HepG2 (cell line): ENCODE measurements around the gene PHRF1.

Experiments used
- NR1H2 ChIP-seq: sonication (generic); formaldehyde crosslinking; IDR thresholded peaks from 2 replicates; pipeline ENCODE4 v1.8.1; 2022; ENCODE audit warnings: low read depth, missing genetic modification reagents, borderline replicate concordance
- POLR2A ChIP-seq, 2 experiments: IDR thresholded peaks; 2 replicates each; pipeline ENCODE4 v1.6.1; 2011; ENCODE audit warnings: low read depth in 2 of 2, low read length in 2 of 2, mild to moderate bottlenecking in 1 of 2, moderate library complexity in 1 of 2; ENCODE audit not compliant: insufficient read depth in 1 of 2
- RAD21 ChIP-seq: fragments of 450-650 bp; formaldehyde crosslinking; IDR thresholded peaks from 2 replicates; pipeline ENCODE4 v1.5.0; 2020; ENCODE audit warnings: mild to moderate bottlenecking

DNA sequence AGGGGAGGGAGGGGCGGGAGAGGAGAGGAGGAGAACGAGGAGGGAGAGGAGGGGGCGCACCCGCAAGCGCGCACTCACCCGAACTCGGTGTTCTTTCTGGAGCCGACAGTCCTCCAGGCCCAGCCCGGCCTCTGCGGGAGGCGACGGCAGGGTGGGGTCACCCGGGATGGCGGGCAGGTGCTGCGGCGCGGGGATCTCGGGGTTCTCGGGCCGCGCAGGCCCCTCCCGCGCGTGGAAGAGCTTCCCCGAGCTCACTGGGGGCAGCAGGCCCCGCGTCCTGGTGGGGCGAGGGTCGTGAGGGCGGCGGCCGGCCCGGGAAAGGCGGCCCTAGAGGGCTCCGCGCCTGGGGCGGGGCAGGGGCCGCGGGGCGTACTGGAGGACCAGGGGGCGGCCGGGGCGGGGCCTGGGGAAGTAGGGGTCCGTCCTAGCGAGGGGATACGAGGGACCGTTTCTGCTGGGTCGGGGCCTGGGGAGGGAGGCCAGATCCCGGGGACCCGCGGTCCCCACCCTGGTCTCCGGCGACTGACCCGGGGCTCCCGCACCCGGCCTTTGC lies 21.0 kb upstream of the PHRF1 start:
- TF ChIP-seq NR1H2 (CRISPR knock-in tag) (no peak), RAD21 (no peak), POLR2A (IDR thresholded peaks at IDR 0.05; ENCODE audit: insufficient read depth in 1 of 2, low read depth in 2 of 2, low read length in 2 of 2) (no peak)
